ENCODE results near the gene UFD1. TPM values are rescaled to one million over a fixed set of nuclear protein-coding genes. Genes with fewer than 3 reads are reported as not detected.

UFD1 gene
- total and polyA plus RNA-seq, 2 of the 4 experiments (the other 2 are of a cell fraction), result 149 to 152 TPM

GRCh38 chr22:19406281-19406811, 72.6 kb downstream of the UFD1 start:
- H2BK20ac ChIP-seq (ENCODE audit: low read depth, low read length), result no peak overlapping the region
- H3K14ac ChIP-seq (replicated peaks; ENCODE audit: low read depth, low read length), result no peak overlapping the region
- intact Hi-C loops (cut with micrococcal nuclease), result no loop called here
- peaks cover 3% of the 10 kb centered on the region for H3K4me1 ChIP-seq (ENCODE audit: control insufficient read depth, insufficient read depth, low read length)
- no CpG with 5 or more reads among the region's 3 CpGs for WGBS, 2 experiments (ENCODE audit: extremely low coverage in 2 of 2, insufficient read length in 1 of 2)
- H3K4ac ChIP-seq (ENCODE audit: low read depth, low read length), result no peak overlapping the region
- no peak for TF ChIP-seq MXI1 (IDR thresholded peaks at IDR 0.05; ENCODE audit: borderline replicate concordance, low read depth, low read length)
- no peak for TF ChIP-seq CEBPB (IDR thresholded peaks at IDR 0.05; ENCODE audit: low read depth, low read length)
- TF ChIP-seq CTCF (conservative IDR thresholded peaks at IDR 0.05; ENCODE audit: low read depth, low read length), result no peak
- TF ChIP-seq CHD1 (IDR thresholded peaks at IDR 0.05; ENCODE audit: low read depth, low read length), result no peak
- TF ChIP-seq ELK1 (IDR thresholded peaks at IDR 0.05; ENCODE audit: borderline replicate concordance, low read depth, low read length), result no peak
- TF ChIP-seq RFX5 (IDR thresholded peaks at IDR 0.05; ENCODE audit: low read depth, low read length), result no peak
- TF ChIP-seq RAD21 (IDR thresholded peaks at IDR 0.05; ENCODE audit: low read length), result no peak
- TF ChIP-seq NFE2L2 (IDR thresholded peaks at IDR 0.05; ENCODE audit: low read depth, low read length), result no peak
- no peak for TF ChIP-seq MAZ (IDR thresholded peaks at IDR 0.05; ENCODE audit: borderline replicate concordance, low read depth, low read length)
- no peak for TF ChIP-seq FOS (IDR thresholded peaks at IDR 0.05; ENCODE audit: low read depth, low read length)
- no peak for TF ChIP-seq SMC3 (IDR thresholded peaks at IDR 0.05; ENCODE audit: low read depth, low read length)
- TF ChIP-seq RCOR1 (IDR thresholded peaks at IDR 0.05; ENCODE audit: insufficient replicate concordance, low read length), result no peak
- no peak for TF ChIP-seq POLR2A (IDR thresholded peaks at IDR 0.05; ENCODE audit: low read depth, low read length)
- peaks cover 17% of the 10 kb centered on the region for H3K9me1 ChIP-seq (ENCODE audit: insufficient read depth, low read length)
- H2AK9ac ChIP-seq (replicated peaks; ENCODE audit: low read depth, low read length, poor library complexity), result no peak overlapping the region
- no peak overlapping the region for H3K4me3 ChIP-seq (ENCODE audit: insufficient read depth, low read depth, low read length)
- H3K27me3 ChIP-seq (ENCODE audit: control insufficient read depth, insufficient read depth, low read length), result no peaks in the 10 kb centered on the region
- peaks cover 12% of the 10 kb centered on the region for H4K20me1 ChIP-seq (ENCODE audit: insufficient read depth, low read length)
- H2BK15ac ChIP-seq (ENCODE audit: low read depth, low read length), result no peak overlapping the region
- H4K8ac ChIP-seq (ENCODE audit: low read depth in 2 of 2, low read length in 2 of 2), result no peak overlapping the region
- no peak overlapping the region for H4K5ac ChIP-seq (ENCODE audit: low read depth, low read length)
- no peaks in the 10 kb centered on the region for H3K9me3 ChIP-seq (ENCODE audit: control insufficient read depth, insufficient read depth, low read length)
- no peak for ATAC-seq (ENCODE audit: low read depth)
- H2AK5ac ChIP-seq (ENCODE audit: low read depth, low read length), result no peak overlapping the region
- dilution Hi-C loops (cut with HindIII; ENCODE audit: low sequenced_read_pairs, unreplicated experiment), result no loop called here
- no peak overlapping the region for H3K18ac ChIP-seq (ENCODE audit: low read depth, low read length)
- POLR2A ChIA-PET (ENCODE audit: unreplicated experiment), result no interaction called here
- no peak for DNase-seq
- no peak overlapping the region for H2BK120ac ChIP-seq (ENCODE audit: low read depth, low read length)
- no TSS peak for BruUV-seq (replicated peaks)
- no peak overlapping the region for H3K56ac ChIP-seq (ENCODE audit: extremely low read depth, insufficient read depth, low read length)
- in situ Hi-C loops (cut with MboI; ENCODE audit: low sequenced_read_pairs), result no loop called here
- H3K36me3 ChIP-seq (ENCODE audit: control insufficient read depth, insufficient read depth, low read length), result peaks cover 42% of the 10 kb centered on the region
- H4K91ac ChIP-seq (ENCODE audit: insufficient read depth, low read depth, low read length), result no peak overlapping the region
- CTCF ChIA-PET, result no interaction called here
- H2AFZ ChIP-seq (replicated peaks; ENCODE audit: low read length, poor library complexity), result no peak overlapping the region
- H3K27ac ChIP-seq (ENCODE audit: insufficient read depth, low read length), result no peak overlapping the region
- H3K4me2 ChIP-seq (ENCODE audit: low read depth, low read length), result no peak overlapping the region
- peaks cover 31 to 60% of the 10 kb centered on the region in 2 experiments for H3K79me1 ChIP-seq (ENCODE audit: low read depth in 1 of 2, low read length in 2 of 2)
- H3K9ac ChIP-seq (ENCODE audit: low read depth, low read length), result no peak overlapping the region
- H3K23ac ChIP-seq (ENCODE audit: low read depth, low read length), result no peak overlapping the region
- H2BK5ac ChIP-seq (ENCODE audit: low read depth, low read length, poor library complexity, severe bottlenecking), result no peak overlapping the region
